CD4-positive, alpha-beta T cell (primary cell): ENCODE results near the gene SLC35E3. TPM values are rescaled to one million over a fixed set of nuclear protein-coding genes. Genes with fewer than 3 reads are reported as not detected.

Source experiments
- ATAC-seq: fragments of 200-7000 bp; cut with Tn5 transposase; one replicate; pipeline ENCODE4 v1.10.0; 2022; ENCODE audit warnings: mild to moderate bottlenecking; ENCODE audit not compliant: poor library complexity
- CTCF ChIA-PET: fragments of 350-600 bp; sonication (Branson Sonifier 250); formaldehyde crosslinking; loops from one replicate; lab custom pipeline; 2021; ENCODE audit warnings: antibody characterized with exemption, inconsistent platforms; lab: Charles Lee
- POLR2A ChIA-PET: fragments of 350-600 bp; sonication (Branson Sonifier 250); formaldehyde crosslinking; loops from one replicate; lab custom pipeline; 2021; ENCODE audit warnings: antibody characterized with exemption, inconsistent platforms; lab: Charles Lee
- DNase-seq, 14 experiments: peaks; one replicate each; pipeline ENCODE4 v3.0.0-alpha.2; 2013 to 2020; ENCODE audit warnings: mixed read lengths in 2 of 14
- H3K27ac ChIP-seq, 2 donors: one replicate each; pipeline versions ENCODE4 v1.5.1 to v1.7.0; 2013; ENCODE audit warnings: low read length in 2 of 2, low read depth in 1 of 2, mild to moderate bottlenecking in 1 of 2
- H3K27me3 ChIP-seq, 2 experiments: 1 replicate in 1 of 2; 2 replicates in 1 of 2; pipeline versions ENCODE4 v1.6.1 to v1.7.0; 2013; ENCODE audit warnings: low read length in 2 of 2, control low read depth in 1 of 2, mild to moderate bottlenecking in 1 of 2, moderate library complexity in 1 of 2; ENCODE audit not compliant: insufficient read depth in 2 of 2, control insufficient read depth in 1 of 2
- H3K36me3 ChIP-seq: one replicate; pipeline ENCODE4 v1.6.1; 2013; ENCODE audit warnings: low read length, control low read depth; ENCODE audit not compliant: insufficient read depth
- H3K4me1 ChIP-seq: one replicate; pipeline ENCODE4 v1.6.1; 2013; ENCODE audit warnings: low read length, control low read depth; ENCODE audit not compliant: insufficient read depth
- H3K4me3 ChIP-seq: one replicate; pipeline ENCODE4 v1.5.1; 2013; ENCODE audit warnings: mild to moderate bottlenecking, low read length, moderate library complexity
- H3K9me3 ChIP-seq, 2 experiments: 1 replicate in 1 of 2; 2 replicates in 1 of 2; pipeline versions ENCODE4 v1.6.1 to v1.7.0; 2013; ENCODE audit warnings: low read length in 2 of 2, mild to moderate bottlenecking in 2 of 2, control low read depth in 1 of 2, moderate library complexity in 1 of 2; ENCODE audit not compliant: control insufficient read depth in 1 of 2, insufficient read depth in 1 of 2
- H3K27ac Mint-ChIP-seq: one replicate; pipeline ENCODE4 v1.8.0; 2020; ENCODE audit warnings: mixed read lengths
- H3K27me3 Mint-ChIP-seq: one replicate; pipeline ENCODE4 v1.8.0; 2021; ENCODE audit warnings: mixed read lengths
- H3K36me3 Mint-ChIP-seq: one replicate; pipeline ENCODE4 v1.8.0; 2021; ENCODE audit warnings: low read depth, mixed read lengths
- H3K4me1 Mint-ChIP-seq: one replicate; pipeline ENCODE4 v1.8.0; 2021; ENCODE audit warnings: low read depth, mixed read lengths
- H3K4me3 Mint-ChIP-seq: one replicate; pipeline ENCODE4 v1.8.0; 2020; ENCODE audit warnings: mild to moderate bottlenecking, mixed read lengths
- H3K9me3 Mint-ChIP-seq: one replicate; pipeline ENCODE4 v1.8.0; 2020; ENCODE audit warnings: mixed read lengths
- intact Hi-C, 2 experiments: fragments of 100-400 bp; cut with DNase I in 1 of 2; cut with micrococcal nuclease in 1 of 2; formaldehyde crosslinking; loops; one replicate each; pipeline versions ENCODE4 v1.15.1 to v1.9.0; 2023 to 2025; cut with DNase I, micrococcal nuclease
- total RNA-seq, 174 experiments: library from RNA in 2 of 174; stranded (reverse) in 2 of 174; gene quantifications; one replicate each; pipeline ENCODE4 v1.2.3 and lab custom pipeline; 2021 to 2026
- TF ChIP-seq, protein P1 (sequence below): fragments of 200-600 bp; IDR thresholded peaks from one replicate; pipeline ENCODE4 v1.8.0; 2022; ENCODE audit warnings: antibody characterized with exemption, mild to moderate bottlenecking

The SLC35E3 gene
- total RNA-seq, 2 experiments from 2014 or later, result 3.5 to 6.1 TPM

DNA sequence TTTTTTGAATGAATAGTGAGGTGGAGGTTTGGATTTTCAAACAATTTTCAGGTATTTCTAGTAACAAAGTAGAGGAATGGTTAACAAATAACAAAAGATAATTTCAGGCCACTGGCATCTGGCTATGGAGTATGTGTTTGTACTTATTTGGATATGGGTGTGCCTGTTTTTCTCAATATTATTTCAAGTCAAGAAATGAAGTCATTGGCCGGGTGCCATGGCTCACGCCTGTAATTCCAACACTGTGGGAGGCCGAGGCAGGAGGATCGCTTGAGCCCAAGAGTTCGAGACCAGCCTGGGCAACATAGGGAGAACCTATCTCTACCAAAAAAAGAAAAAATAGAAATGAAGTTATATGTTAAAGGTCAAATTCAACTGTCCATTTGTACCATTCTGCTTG lies 13.9 kb downstream of the SLC35E3 start:
- Mint-ChIP-seq H3K36me3 (peaks cover 83% of the 10 kb centered on the region), H3K27ac (no peak overlapping the region), H3K4me1 (no peaks in the 10 kb centered on the region), H3K27me3 (no peaks in the 10 kb centered on the region), H3K9me3 (no peaks in the 10 kb centered on the region), H3K4me3 (no peak overlapping the region)
- Histone ChIP-seq H3K4me1 (no peaks in the 10 kb centered on the region), H3K36me3 (peaks cover 34% of the 10 kb centered on the region), H3K9me3 (no peaks in the 10 kb centered on the region), H3K27me3 (no peaks in the 10 kb centered on the region), H3K27ac (no peak overlapping the region), H3K4me3 (no peak overlapping the region)
- TF ChIP-seq, protein P1, sequence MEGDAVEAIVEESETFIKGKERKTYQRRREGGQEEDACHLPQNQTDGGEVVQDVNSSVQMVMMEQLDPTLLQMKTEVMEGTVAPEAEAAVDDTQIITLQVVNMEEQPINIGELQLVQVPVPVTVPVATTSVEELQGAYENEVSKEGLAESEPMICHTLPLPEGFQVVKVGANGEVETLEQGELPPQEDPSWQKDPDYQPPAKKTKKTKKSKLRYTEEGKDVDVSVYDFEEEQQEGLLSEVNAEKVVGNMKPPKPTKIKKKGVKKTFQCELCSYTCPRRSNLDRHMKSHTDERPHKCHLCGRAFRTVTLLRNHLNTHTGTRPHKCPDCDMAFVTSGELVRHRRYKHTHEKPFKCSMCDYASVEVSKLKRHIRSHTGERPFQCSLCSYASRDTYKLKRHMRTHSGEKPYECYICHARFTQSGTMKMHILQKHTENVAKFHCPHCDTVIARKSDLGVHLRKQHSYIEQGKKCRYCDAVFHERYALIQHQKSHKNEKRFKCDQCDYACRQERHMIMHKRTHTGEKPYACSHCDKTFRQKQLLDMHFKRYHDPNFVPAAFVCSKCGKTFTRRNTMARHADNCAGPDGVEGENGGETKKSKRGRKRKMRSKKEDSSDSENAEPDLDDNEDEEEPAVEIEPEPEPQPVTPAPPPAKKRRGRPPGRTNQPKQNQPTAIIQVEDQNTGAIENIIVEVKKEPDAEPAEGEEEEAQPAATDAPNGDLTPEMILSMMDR, result no peak
- ChIA-PET CTCF (no interaction called here), POLR2A (no interaction called here)
- ATAC-seq (no peak), DNase-seq (no peak)
- intact Hi-C loops, result no loop called here

- ATAC-seq (no peak), DNase-seq (no peak)
- Mint-ChIP-seq H3K4me3 (no peak overlapping the region), H3K36me3 (peaks cover 73% of the 10 kb centered on the region), H3K27me3 (no peaks in the 10 kb centered on the region), H3K9me3 (no peaks in the 10 kb centered on the region), H3K4me1 (no peaks in the 10 kb centered on the region), H3K27ac (no peak overlapping the region)
- Histone ChIP-seq H3K4me3 (no peak overlapping the region), H3K27me3 (no peaks in the 10 kb centered on the region), H3K36me3 (peaks cover 26% of the 10 kb centered on the region), H3K4me1 (no peaks in the 10 kb centered on the region), H3K9me3 (no peaks in the 10 kb centered on the region), H3K27ac (no peak overlapping the region)
- intact Hi-C loops, result no loop called here
- CTCF ChIA-PET, result no interaction called here
- TF ChIP-seq, protein P1, result no peak
- POLR2A ChIA-PET, result no interaction called here
Observed at GRCh38 chr12:68760806-68761441, 14.9 kb downstream of the SLC35E3 start.

DNA sequence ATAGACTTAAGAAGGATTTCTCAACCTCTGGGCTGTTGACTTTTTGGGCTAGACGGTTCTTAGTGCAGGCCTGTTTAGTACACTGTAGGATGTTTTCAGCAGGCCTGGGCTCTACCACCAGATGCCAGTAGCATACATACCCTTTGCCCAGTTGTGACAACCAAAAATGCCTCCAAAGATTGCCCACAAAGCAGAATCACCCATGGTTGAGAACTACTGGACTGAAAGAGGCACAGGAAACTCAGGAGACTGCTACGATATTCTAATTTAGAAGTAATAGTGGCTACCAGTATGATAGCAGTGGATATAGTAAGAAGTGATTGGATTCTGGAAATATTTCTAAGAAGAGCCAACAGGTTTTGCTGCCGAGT lies 15.5 kb downstream of the SLC35E3 start:
- ATAC-seq (no peak), DNase-seq (no peak)
- no peaks in the 10 kb centered on the region for H3K27me3 Mint-ChIP-seq
- no peak overlapping the region for H3K4me3 ChIP-seq
- no peak overlapping the region for H3K4me3 Mint-ChIP-seq
- ChIA-PET POLR2A (no interaction called here), CTCF (no interaction called here)
- H3K27me3 ChIP-seq, result no peaks in the 10 kb centered on the region
- H3K4me1 ChIP-seq, result no peaks in the 10 kb centered on the region
- H3K27ac ChIP-seq, result no peak overlapping the region
- H3K4me1 Mint-ChIP-seq, result no peaks in the 10 kb centered on the region
- H3K27ac Mint-ChIP-seq, result no peak overlapping the region
- H3K9me3 Mint-ChIP-seq, result no peaks in the 10 kb centered on the region
- H3K36me3 ChIP-seq, result peaks cover 21% of the 10 kb centered on the region
- TF ChIP-seq, protein P1, result no peak
- H3K36me3 Mint-ChIP-seq, result peaks cover 68% of the 10 kb centered on the region
- intact Hi-C loops, result no loop called here
- H3K9me3 ChIP-seq, result no peaks in the 10 kb centered on the region
